Tibial artery (tissue), 4 donors: ENCODE results near the gene TIGD3.

Source experiments
- DNase-seq, 2 donors: peaks; one replicate each; pipeline ENCODE4 v3.0.0-alpha.2; 2019
- H3K27ac ChIP-seq, 2 donors: fragments of 200-600 bp; sonication (generic) in 1 of 2; 1 replicate in 1 of 2; 2 replicates in 1 of 2; pipeline ENCODE4 v1.5.1; 2018 to 2019; ENCODE audit warnings: mild to moderate bottlenecking in 1 of 2
- H3K27me3 ChIP-seq, 2 donors: fragments of 200-600 bp; sonication (generic) in 1 of 2; one replicate each; pipeline versions ENCODE4 v1.5.1 to v1.6.0; 2016 to 2019
- H3K36me3 ChIP-seq, 3 donors: fragments of 200-600 bp; sonication (generic) in 2 of 3; one replicate each; pipeline ENCODE4 v1.5.1; 2016 to 2019; ENCODE audit warnings: mild to moderate bottlenecking in 2 of 3
- H3K4me1 ChIP-seq, 4 donors: fragments of 200-600 bp; sonication (generic) in 2 of 4; 1 replicate in 3 of 4; 2 replicates in 1 of 4; pipeline ENCODE4 v1.5.1; 2016 to 2019
- H3K4me3 ChIP-seq, 2 donors: fragments of 200-600 bp; sonication (generic) in 1 of 2; 1 replicate in 1 of 2; 2 replicates in 1 of 2; pipeline ENCODE4 v1.5.1; 2018 to 2019; ENCODE audit warnings: mild to moderate bottlenecking in 2 of 2
- H3K9me3 ChIP-seq, 3 donors: fragments of 200-600 bp; sonication (generic) in 1 of 3; one replicate each; pipeline ENCODE4 v1.5.1; 2016 to 2019
- CTCF ChIP-seq, 2 experiments: fragments of 200-600 bp in 1 of 2; fragments of 450-650 bp in 1 of 2; IDR thresholded peaks; one replicate each; pipeline ENCODE4 v1.5.1; 2017 to 2019; ENCODE audit warnings: antibody characterized with exemption in 2 of 2, mild to moderate bottlenecking in 1 of 2, moderate library complexity in 1 of 2
- intact Hi-C: fragments of 100-400 bp; cut with DNase I; formaldehyde crosslinking; loops from one replicate; pipeline ENCODE4 v1.15.0; 2023; ENCODE audit warnings: low total_unique reads

Gene TIGD3

DNA sequence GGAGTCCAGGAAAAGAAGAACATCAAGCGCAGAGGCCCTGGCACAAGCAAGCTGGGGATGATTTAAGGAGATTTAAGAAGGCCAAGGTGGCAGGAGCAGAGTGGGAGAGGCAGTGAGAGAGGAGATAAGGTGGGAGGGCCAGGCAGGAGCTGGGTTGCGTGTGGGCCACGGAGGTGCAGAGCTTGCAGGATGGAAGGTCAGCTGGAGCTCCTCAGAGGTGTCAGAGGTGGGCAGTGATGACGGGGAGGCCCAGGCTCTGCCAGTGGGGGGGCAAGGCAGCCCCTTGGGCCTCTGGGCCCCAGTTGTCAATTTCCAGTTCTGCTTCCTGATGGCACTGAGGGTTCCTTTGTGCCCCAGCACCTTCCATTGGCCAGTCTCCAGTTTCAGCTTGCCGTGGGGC is 38.3 kb downstream of the TIGD3 start:
- Histone ChIP-seq H3K27ac (no peak overlapping the region), H3K27me3 (no peaks in the 10 kb centered on the region), H3K9me3 (no peaks in the 10 kb centered on the region), H3K36me3 (peaks cover 10 to 73% (median 50%) of the 10 kb centered on the region in 3 donors), H3K4me3 (no peak overlapping the region), H3K4me1 (peaks cover 0 to 55% (median 30%) of the 10 kb centered on the region in 4 donors)
- intact Hi-C loops: no loop called here
- DNase-seq: no peak
- TF ChIP-seq CTCF (IDR thresholded peaks at IDR 0.05): no peak

DNA sequence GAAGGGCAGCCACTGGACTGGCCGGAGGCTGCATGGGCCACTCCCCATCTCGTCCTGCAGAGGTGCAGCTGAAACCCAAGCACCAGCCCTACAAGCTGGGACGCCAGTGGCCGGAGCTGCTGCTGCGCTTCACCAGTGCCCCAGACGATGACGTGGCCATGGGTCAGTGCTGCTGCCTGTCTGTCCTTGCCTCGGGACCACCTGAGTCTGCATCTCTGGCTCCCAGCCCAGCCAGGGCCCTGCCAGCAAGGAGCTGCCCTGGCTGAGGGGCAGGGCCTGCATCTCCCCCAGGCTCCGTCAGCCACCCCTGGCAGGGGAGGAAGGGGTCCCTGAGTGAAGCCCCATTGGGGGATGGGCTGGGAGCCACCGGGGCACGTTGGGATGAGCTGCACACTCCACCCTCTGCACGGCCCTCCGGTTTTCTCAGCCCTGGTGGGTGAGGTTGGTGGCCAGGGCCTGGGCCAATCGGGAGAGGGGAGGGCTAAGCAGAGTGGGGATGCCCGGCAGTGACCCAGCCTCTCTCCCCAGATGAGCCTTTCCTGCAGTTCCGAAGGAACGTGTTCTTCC is 39.0 kb downstream of the TIGD3 start:
- DNase-seq: no peak
- no peak for TF ChIP-seq CTCF (IDR thresholded peaks at IDR 0.05)
- peaks cover 0 to 48% (median 26%) of the 10 kb centered on the region in 4 donors for H3K4me1 ChIP-seq
- intact Hi-C loops: no loop called here
- no peaks in the 10 kb centered on the region for H3K27me3 ChIP-seq
- no peak overlapping the region for H3K27ac ChIP-seq
- peaks cover 10 to 76% (median 57%) of the 10 kb centered on the region in 3 donors for H3K36me3 ChIP-seq
- no peak overlapping the region for H3K4me3 ChIP-seq
- no peaks in the 10 kb centered on the region for H3K9me3 ChIP-seq

DNA sequence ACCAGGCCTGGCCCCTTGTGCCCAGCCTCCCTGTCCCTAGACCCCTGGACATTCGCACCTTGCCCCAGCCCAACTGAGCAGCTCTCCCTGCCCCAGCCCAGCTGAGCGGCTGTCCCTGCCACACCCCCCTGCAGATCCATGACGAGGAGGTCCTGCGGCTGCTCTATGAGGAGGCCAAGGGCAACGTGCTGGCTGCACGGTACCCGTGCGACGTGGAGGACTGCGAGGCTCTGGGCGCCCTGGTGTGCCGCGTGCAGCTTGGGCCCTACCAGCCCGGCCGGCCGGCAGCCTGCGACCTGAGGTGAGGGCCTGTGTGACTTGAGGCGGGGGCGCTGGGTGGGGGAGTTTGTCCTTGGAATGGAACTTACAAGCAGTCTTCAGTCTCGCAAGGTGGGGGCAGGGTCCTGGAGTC is 39.6 kb downstream of the TIGD3 start:
- Histone ChIP-seq H3K27me3 (no peaks in the 10 kb centered on the region), H3K4me3 (no peak overlapping the region), H3K9me3 (no peaks in the 10 kb centered on the region), H3K27ac (no peak overlapping the region), H3K4me1 (peaks cover 0 to 43% (median 22%) of the 10 kb centered on the region in 4 donors), H3K36me3 (peaks cover 10 to 76% (median 59%) of the 10 kb centered on the region in 3 donors)
- DNase-seq: no peak
- TF ChIP-seq CTCF (IDR thresholded peaks at IDR 0.05): no peak
- intact Hi-C loops: no loop called here

DNA sequence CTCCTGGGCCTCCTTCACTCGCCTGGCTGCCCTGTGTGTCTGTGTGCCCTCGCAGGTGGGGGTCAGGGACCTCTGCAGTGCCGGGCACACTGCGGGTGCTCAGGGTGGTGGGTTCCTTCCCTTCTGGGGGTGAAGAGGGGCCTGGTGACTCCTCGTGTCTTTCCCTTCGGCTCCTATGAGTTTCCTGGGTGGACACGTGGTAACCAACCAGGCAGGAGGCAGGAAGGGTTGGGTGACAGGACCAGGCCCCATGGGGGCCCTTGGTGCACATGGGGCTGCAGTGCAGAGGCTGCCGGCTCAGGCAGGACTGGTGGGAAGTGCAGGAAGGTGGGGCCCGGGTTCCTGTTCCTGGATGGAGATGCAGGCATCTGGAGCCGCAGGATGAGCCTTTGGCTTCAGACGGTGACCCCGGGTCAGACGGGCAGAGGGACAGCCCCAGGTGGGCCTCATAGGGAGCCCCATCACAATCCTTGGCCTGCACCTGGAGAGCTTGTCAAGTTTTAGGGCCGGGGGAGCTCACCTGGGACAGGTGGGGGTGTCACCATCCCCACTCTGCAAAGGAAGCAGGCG is 41.5 kb downstream of the TIGD3 start:
- peaks cover 0 to 24% (median 3%) of the 10 kb centered on the region in 4 donors for H3K4me1 ChIP-seq
- no peaks in the 10 kb centered on the region for H3K27me3 ChIP-seq
- TF ChIP-seq CTCF (IDR thresholded peaks at IDR 0.05): no peak

GRCh38 chr11:65396769-65397745 is 42.5 kb downstream of the TIGD3 start:
- peaks cover 0 to 15% (median 0%) of the 10 kb centered on the region in 4 donors for H3K4me1 ChIP-seq
- no peak for DNase-seq
- intact Hi-C loops: no loop called here
- peaks cover 27 to 96% (median 79%) of the 10 kb centered on the region in 3 donors for H3K36me3 ChIP-seq
- no peaks in the 10 kb centered on the region for H3K9me3 ChIP-seq
- no peak for TF ChIP-seq CTCF (IDR thresholded peaks at IDR 0.05)
- no peak overlapping the region for H3K4me3 ChIP-seq
- H3K27me3 ChIP-seq: no peaks in the 10 kb centered on the region
- no peak overlapping the region for H3K27ac ChIP-seq

More for the DNA sequence above, 41.5 kb downstream of the TIGD3 start:
- no peaks in the 10 kb centered on the region for H3K9me3 ChIP-seq
- H3K27ac ChIP-seq: no peak overlapping the region
- no peak for DNase-seq
- peaks cover 27 to 88% (median 78%) of the 10 kb centered on the region in 3 donors for H3K36me3 ChIP-seq
- H3K4me3 ChIP-seq: no peak overlapping the region
- intact Hi-C loops: no loop called here
